NOMO-1 (cell line): ENCODE data around the gene TRABD2B.

Experiments used
- DNase-seq, 2 experiments: peaks; one replicate each; lab custom pipeline; 2025; ENCODE audit not compliant: unreplicated experiment in 2 of 2; lab: John Stamatoyannopoulos, UW

TRABD2B gene

GRCh38 chr1:47810964-47811682 is 186.1 kb downstream of the TRABD2B start:
- DNase-seq = no peak

- no peak for DNase-seq
These were observed 187.7 kb downstream of the TRABD2B start for GRCh38 chr1:47809301-47810084.

- DNase-seq = no peak
These were observed 188.6 kb downstream of the TRABD2B start for GRCh38 chr1:47808612-47809011.

- DNase-seq = no peak
These were observed 191.2 kb downstream of the TRABD2B start for GRCh38 chr1:47805921-47806361.

DNA sequence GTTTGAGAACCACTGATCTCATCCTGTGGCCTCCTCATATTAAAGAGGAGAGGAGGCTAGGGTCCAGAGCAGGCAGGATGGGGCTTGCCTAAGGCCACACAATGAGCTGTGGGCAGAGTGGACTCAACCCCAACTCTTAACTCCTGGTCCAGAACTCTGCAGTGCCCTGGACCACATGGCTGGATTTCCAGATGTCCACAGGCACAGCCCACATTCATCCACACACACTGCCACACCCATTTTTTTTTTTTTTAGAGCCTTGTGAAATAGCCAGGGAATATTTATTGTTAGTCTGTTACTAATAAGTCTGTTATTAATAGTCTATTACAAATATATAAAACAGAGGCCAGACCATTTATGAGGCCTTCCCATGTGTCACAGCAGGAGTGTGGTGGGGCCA is 192.2 kb downstream of the TRABD2B start:
- DNase-seq = no peak

DNA sequence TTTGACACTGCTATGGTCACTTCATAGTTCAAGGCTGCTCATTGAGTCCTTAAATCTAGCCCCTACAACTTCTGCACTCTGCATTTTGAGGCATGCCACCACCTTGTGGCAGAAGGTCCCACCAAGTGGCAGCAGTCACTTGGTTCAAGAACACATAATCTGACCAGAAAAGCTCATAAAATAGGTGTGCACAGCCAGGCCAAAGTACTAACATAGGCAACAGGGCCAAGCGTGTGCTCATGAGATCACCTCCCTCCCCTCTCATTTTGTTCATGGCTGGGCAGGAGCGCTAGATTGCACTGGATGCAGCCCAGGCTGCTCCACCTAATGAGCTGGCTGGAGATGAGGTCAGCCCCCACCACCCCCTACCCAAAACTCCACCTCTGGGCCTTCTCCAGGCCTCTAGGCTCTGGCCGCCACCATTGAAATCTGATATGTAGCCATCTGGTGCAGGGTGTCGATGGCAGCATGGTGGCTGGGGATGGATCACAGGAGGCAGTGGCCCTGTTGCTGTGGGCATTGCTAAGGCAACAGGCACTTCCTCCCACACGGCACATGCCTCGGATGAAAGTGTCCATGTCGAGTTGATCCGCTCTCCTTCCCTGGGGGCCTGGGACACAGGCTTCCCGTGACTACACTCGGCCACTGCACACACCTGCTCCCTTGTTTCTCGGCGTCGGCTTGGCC is 193.2 kb downstream of the TRABD2B start:
- no peak for DNase-seq

DNA sequence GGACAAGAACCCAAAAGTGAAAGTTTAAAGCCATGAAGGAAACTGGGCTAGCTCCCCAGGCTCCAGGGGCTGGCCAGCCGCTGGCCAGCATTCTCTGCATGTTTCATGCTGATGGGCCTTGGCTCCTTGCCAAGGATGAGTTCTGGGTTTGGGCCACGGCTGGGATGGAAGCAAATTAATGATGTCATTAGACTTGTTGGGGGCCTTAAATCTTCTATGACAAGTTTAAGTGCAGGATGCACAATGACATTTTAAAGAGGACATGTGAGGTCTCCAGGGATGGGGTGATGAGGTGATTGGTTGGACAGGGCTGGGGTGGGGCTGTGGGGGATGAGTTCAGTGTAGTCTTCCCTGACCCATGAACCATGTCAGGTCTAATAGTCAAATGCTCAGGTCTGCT is 199.6 kb downstream of the TRABD2B start:
- DNase-seq = no peak

GRCh38 chr1:47796626-47797025 is 200.6 kb downstream of the TRABD2B start:
- DNase-seq = no peak

DNA sequence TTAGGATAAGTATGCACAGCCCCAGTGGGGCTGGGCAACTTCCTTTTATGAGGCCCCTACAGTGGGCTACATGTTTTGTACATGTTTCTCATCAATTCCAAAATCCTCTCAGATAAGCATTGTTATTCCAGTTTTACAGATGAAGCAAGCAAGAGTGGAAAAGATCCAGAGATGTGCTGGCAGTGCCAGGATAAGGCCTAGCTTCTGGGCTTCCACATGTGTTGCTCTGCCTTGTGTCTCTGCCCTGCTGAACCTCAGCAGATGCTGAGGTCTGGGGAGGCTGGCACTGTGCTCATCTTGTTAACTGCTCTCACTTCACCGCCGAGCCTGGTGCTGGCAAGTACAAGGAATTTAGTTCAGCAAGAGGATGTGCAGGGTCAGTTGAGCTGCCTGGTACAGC is 202.1 kb downstream of the TRABD2B start:
- DNase-seq = no peak

- no peak for DNase-seq
These were observed 202.7 kb downstream of the TRABD2B start for GRCh38 chr1:47794530-47794929.

DNA sequence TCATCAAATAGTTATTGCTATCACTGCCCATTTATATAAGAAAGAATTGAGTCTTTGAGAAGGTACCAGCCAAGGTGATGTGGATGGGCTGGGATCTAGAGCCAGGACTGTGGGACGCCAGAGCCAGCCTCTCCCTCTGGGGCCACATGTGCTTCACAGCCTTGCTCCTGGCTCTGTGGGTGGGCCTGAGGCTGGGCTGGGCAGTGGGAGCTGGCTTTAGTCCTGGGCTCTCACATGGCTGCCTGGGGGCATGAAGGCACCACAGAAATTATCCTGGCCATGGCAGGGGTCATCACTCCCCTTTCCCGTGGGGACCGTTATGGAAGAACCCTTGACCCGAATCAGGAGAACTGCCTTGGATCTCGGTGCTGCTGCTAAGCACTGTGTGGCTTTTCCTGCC is 203.1 kb downstream of the TRABD2B start:
- no peak for DNase-seq

- DNase-seq = no peak
These were observed 203.6 kb downstream of the TRABD2B start for GRCh38 chr1:47793563-47793962.

DNA sequence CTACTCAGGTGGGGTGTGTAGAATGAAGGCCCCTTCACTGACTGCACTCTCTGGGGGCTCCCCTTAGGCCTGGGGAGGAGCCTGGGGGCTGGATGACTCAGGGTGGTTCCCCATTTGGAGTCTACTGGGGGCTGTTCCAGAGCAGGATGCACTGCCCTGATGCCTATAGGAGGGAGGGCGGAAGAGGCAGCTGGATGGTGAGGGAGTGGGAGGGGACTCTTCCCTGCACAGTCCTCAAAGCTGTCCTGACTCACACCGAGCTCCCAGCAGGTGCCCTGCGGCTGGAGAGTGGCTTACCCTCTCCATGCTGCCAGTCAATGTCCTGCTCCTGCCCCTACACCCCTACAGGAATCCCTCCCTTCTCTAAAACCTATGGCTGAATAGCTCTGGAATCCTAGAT is 204.4 kb downstream of the TRABD2B start:
- DNase-seq = no peak

GRCh38 chr1:47791879-47792608 is 205.1 kb downstream of the TRABD2B start:
- DNase-seq = no peak

- DNase-seq = no peak
These were observed 208.4 kb downstream of the TRABD2B start for GRCh38 chr1:47788761-47789160.

DNA sequence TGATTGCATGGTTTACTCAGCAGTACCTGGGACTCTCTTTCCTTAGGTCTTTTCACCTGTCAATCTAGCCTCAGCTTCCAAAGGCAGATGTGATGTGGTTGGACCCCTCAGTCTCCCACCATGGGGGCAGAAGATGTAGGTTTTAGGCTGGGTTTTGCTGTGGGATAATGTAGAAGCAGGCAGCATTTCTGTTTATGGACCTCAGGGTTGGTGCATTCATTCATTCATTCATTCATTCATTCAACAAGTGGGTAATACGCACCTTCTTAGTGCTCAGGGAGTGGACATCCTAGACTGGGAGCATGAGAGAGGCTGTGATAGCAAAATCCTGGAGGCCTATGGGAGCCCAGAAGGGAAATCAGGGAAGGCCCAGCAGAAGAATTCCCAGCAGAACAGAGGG is 209.6 kb downstream of the TRABD2B start:
- DNase-seq = no peak

- no peak for DNase-seq
These were observed 210.9 kb downstream of the TRABD2B start for GRCh38 chr1:47786316-47786715.

DNA sequence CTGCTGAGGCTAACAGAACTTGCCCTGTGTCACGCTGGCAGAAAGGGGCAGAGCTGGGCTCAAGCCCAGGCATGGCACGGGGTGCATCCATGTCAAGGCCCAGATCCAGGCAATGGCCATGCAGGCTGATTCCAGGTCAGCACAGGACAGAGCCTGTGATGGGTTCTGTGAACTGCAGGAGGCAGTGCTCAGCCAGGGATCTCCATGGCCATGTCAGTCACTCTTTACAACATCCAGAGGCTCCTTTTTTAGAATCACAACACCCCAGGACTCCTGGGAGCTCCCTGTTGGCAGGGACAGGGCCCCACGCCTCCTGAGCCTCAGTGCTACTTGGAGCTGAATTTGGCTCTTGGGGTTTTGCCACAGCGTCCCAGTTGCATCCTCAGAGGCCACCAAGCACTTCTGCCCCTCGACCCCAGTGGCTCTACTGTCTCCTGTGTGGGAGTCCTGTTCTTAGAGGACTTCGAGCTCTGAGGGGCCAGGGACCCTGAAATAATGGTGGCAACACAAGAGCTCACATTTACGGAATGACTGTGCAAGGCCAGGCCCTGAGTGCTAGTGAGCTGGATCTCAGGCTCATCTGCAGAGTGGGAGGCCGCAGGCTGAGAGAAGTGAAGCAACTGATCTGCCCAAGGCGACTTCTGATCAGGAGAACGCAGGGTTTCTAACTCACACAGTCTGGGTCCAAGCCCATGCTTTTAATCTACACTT is 211.5 kb downstream of the TRABD2B start:
- no peak for DNase-seq

DNA sequence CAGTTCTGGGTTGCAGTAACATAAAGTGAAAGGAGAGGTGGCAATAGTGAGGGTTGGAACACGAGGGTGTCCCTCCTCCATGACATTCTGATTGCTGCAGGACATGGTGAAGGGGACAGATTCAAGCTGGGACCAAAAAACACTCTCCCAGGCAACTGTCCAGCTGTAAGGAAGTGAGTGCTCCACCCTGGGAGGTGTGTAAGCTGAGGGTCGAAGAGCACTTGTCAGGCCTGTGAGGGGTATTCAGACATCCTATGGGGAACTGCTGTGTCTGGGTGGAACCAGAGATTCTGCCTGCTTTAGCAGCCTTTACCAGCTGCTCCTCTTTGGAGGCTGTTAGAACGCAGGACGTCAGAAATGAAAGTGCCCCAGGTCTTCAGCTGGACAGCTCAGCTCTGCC is 212.1 kb downstream of the TRABD2B start:
- DNase-seq = no peak

DNA sequence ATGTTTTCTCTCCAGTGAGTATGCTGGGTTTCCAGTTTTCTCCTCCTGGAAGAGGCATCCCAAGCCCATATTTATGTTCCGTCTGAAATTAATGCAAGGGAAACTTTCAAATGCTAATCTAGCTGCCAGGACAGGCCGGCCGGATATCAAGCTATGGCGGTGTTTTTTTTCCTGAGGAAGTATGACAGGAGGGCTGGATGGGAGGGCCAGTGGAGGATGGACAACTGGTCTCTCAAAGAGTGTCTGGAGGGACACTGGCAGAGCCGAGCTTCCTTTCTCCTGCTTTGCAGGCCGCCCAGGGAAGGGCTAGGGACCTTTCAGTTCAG is 212.7 kb downstream of the TRABD2B start:
- DNase-seq = no peak
